GM18861 (cell line): ENCODE measurements around the gene REG1A.

ENCODE experiments used
- ATAC-seq: cut with Tn5 transposase; IDR thresholded peaks from one replicate; pipeline ENCODE4 v1.9.1; 2021; ENCODE audit not compliant: unreplicated experiment

Gene REG1A

GRCh38 chr2:79120194-79120713 lies at the start of gene REG1A:
Gene REG1A, plus strand, starts transcription at chr2:79120488. Its CDS starts 374 bp downstream, at chr2:79120862.
- no peak for ATAC-seq

GRCh38 chr2:79071078-79071477 lies 49.2 kb upstream of the REG1A start:
- ATAC-seq, result no peak

GRCh38 chr2:79082987-79083386 lies 37.3 kb upstream of the REG1A start:
- ATAC-seq, result no peak

GRCh38 chr2:79083597-79084251 lies 36.6 kb upstream of the REG1A start:
- ATAC-seq, result no peak

GRCh38 chr2:79084495-79085135 lies 35.7 kb upstream of the REG1A start:
- ATAC-seq, result no peak

- no peak for ATAC-seq
Observed at GRCh38 chr2:79085382-79085781, 34.9 kb upstream of the REG1A start.

- no peak for ATAC-seq
Observed at GRCh38 chr2:79086255-79086654, 34.0 kb upstream of the REG1A start.

GRCh38 chr2:79087785-79088364 lies 32.4 kb upstream of the REG1A start, which contains the start of gene REG1B:
Gene REG1B, minus strand, starts transcription at chr2:79087993. Its CDS starts 381 bp downstream, at chr2:79087612.
- ATAC-seq, result no peak

- no peak for ATAC-seq
Observed at GRCh38 chr2:79090693-79091092, 29.6 kb upstream of the REG1A start.

GRCh38 chr2:79097843-79098242 lies 22.4 kb upstream of the REG1A start:
- ATAC-seq, result no peak

- ATAC-seq, result no peak
Observed at GRCh38 chr2:79099140-79099686, 21.1 kb upstream of the REG1A start.

GRCh38 chr2:79100285-79100684 lies 20.0 kb upstream of the REG1A start:
- ATAC-seq, result no peak

- ATAC-seq, result no peak
Observed at GRCh38 chr2:79101024-79101423, 19.3 kb upstream of the REG1A start.

- no peak for ATAC-seq
Observed at GRCh38 chr2:79103214-79103613, 17.1 kb upstream of the REG1A start.

GRCh38 chr2:79105259-79105658 lies 15.0 kb upstream of the REG1A start:
- ATAC-seq, result no peak

- ATAC-seq, result no peak
Observed at GRCh38 chr2:79112269-79112668, 8.0 kb upstream of the REG1A start.

- ATAC-seq, result no peak
Observed at GRCh38 chr2:79114797-79115494, 5.3 kb upstream of the REG1A start.

GRCh38 chr2:79116997-79117928 lies 3.0 kb upstream of the REG1A start:
- ATAC-seq, result no peak

GRCh38 chr2:79122676-79123075 lies 2.4 kb downstream of the REG1A start:
- no peak for ATAC-seq
